Measurements from ENCODE around the gene RAD9A.

RAD9A gene

GRCh38 chr11:67420646-67421429, 29.1 kb downstream of the RAD9A start:
- TF ChIP-seq ZNF121 (tag by site-specific recombination; IDR thresholded peaks at IDR 0.05): peak; percentile 83
- peak; percentile 95 for TF ChIP-seq SP3 (tag by site-specific recombination; IDR thresholded peaks at IDR 0.05)
- no peak for TF ChIP-seq ZSCAN30 (tag by site-specific recombination; IDR thresholded peaks at IDR 0.05)
- TF ChIP-seq ZBTB26 (tag by site-specific recombination; optimal IDR thresholded peaks at IDR 0.05): peak; percentile 36
- TF ChIP-seq OSR2 (tag by site-specific recombination; IDR thresholded peaks at IDR 0.05): no peak
- peak; percentile 80 for TF ChIP-seq ZFHX2 (tag by site-specific recombination; conservative IDR thresholded peaks at IDR 0.05)
- TF ChIP-seq KLF10 (tag by site-specific recombination; IDR thresholded peaks at IDR 0.05): 0 out of 2 replicates have a peak, but pooled peaks have one; percentile 13
- no peak for TF ChIP-seq ZBTB20 (tag by site-specific recombination; IDR thresholded peaks at IDR 0.05)
- peak; percentile 42 for TF ChIP-seq GLIS1 (tag by site-specific recombination; IDR thresholded peaks at IDR 0.05)
- peak; percentile 80 for TF ChIP-seq KLF9 (tag by site-specific recombination; IDR thresholded peaks at IDR 0.05; ENCODE audit: low read depth)
- TF ChIP-seq ZNF18 (tag by site-specific recombination; IDR thresholded peaks at IDR 0.05): no peak
- TF ChIP-seq GLIS2 (tag by site-specific recombination; IDR thresholded peaks at IDR 0.05): peak; percentile 41; the same call in 1 of the 2 replicates
- TF ChIP-seq SP2 (tag by site-specific recombination; IDR thresholded peaks at IDR 0.05): peak; percentile 86
- 0 out of 2 replicates have a peak, but pooled peaks have one; percentile 28 for TF ChIP-seq PBX3 (CRISPR knock-in tag; IDR thresholded peaks at IDR 0.05)
- 0 out of 2 replicates have a peak, but pooled peaks have one; percentile 29 for TF ChIP-seq EGR2 (tag by site-specific recombination; IDR thresholded peaks at IDR 0.05; ENCODE audit: low read depth)
- no peak for TF ChIP-seq KLF7 (tag by site-specific recombination; IDR thresholded peaks at IDR 0.05; ENCODE audit: borderline replicate concordance)
- 0 out of 2 replicates have a peak, but pooled peaks have one; percentile 22 for TF ChIP-seq PATZ1 (tag by site-specific recombination; IDR thresholded peaks at IDR 0.05)
- TF ChIP-seq ZNF596 (tag by site-specific recombination; IDR thresholded peaks at IDR 0.05): 0 out of 2 replicates have a peak, but pooled peaks have one; percentile 23
- peak; percentile 40; the same call in 1 of the 2 replicates for TF ChIP-seq KLF8 (tag by site-specific recombination; IDR thresholded peaks at IDR 0.05)
- H3K27ac ChIP-seq (ENCODE audit: extremely low read depth, low read depth, low read length): peak overlapping the region; percentile 21; the same call in 1 of the 2 replicates
- ChIA-PET CTCF (interaction anchor here (0.5 to 1.6 kb wide), 5 partner anchors 58 to 1711 kb away, joined by 3 to 5 read pairs (median 4); partner anchors contain the start of gene NUDT8), POLR2A (interaction anchor here (0.5 to 4.4 kb wide), 9 partner anchors 10 to 67 kb away, joined by 3 to 25 read pairs (median 4); partner anchors contain the start of genes PPP1CA and TMEM134)
- H3K4me3 ChIP-seq (ENCODE audit: low read depth, low read length): peak overlapping the region; percentile 27
- H3K9me3 ChIP-seq (ENCODE audit: control insufficient read depth, insufficient read depth, low read depth, low read length): no peaks in the 10 kb centered on the region
- no peaks in the 10 kb centered on the region for H3K36me3 ChIP-seq (ENCODE audit: control insufficient read depth in 2 of 2, insufficient read depth in 1 of 2, low read length in 2 of 2)
- no peaks in the 10 kb centered on the region; the same call in 1 of the 2 replicates for H3K4me1 ChIP-seq (ENCODE audit: control insufficient read depth, insufficient read depth, low read length)

Data from HEK293 (cell line).